Measurements from ENCODE around the gene NFYC. TPM values are rescaled to one million over a fixed set of nuclear protein-coding genes. Genes with fewer than 3 reads are reported as not detected.

Gene NFYC
- total RNA-seq (2021) (81.9 and 83.0 TPM in 2 replicates), Bru-seq, nascent RNA (percentile 87 among the genes with signal in this experiment), BruChase-seq, experiment 1, labeled RNA remaining after a 2-hour chase (percentile 68 among the genes with signal in this experiment), BruChase-seq, experiment 2, labeled RNA remaining after a 6-hour chase (percentile 76 among the genes with signal in this experiment)
- long read RNA-seq, transcript NFYC-210 (11 exons, 1,536 nt): minor isoform, 7 of 130 reads
- long read RNA-seq, transcript NFYC-202 (10 exons, 1,202 nt): minor isoform, 5 of 130 reads
- long read RNA-seq, transcript NFYC-215 (10 exons, 1,911 nt): minor isoform, 6 of 130 reads
- long read RNA-seq, transcript NFYC-213 (10 exons, 1,950 nt): major isoform, 53 of 130 reads
- long read RNA-seq, partial matches to known transcripts: 24 of 130 reads
- long read RNA-seq, other reads (novel, unspliced or antisense): 30 of 130 reads

- Histone ChIP-seq H3K4me1 (ENCODE audit: insufficient read depth, low read length, poor library complexity, severe bottlenecking) (peaks cover 31% of the 10 kb centered on the region), H3K27ac (ENCODE audit: low read depth, low read length, poor library complexity, severe bottlenecking) (peak within 1 kb of the TSS; percentile 100), H3K36me3 (ENCODE audit: insufficient read depth, low read length, poor library complexity, severe bottlenecking) (peaks cover 3% of the 10 kb centered on the region), H3K27me3 (replicated peaks; ENCODE audit: insufficient read depth, low read depth, low read length, poor library complexity) (no peaks in the 10 kb centered on the region), H3K4me3 (ENCODE audit: low read depth, low read length, poor library complexity, severe bottlenecking) (peak within 1 kb of the TSS; percentile 73), H3K9me3 (ENCODE audit: low read depth, low read length, poor library complexity, severe bottlenecking) (no peaks in the 10 kb centered on the region)
- intact Hi-C loops (cut with micrococcal nuclease; ENCODE audit: unreplicated experiment): no loop called here
- POLR2A ChIA-PET (ENCODE audit: low non-redundant PET): interaction anchor here (0.7 to 1.0 kb wide), 4 partner anchors 10 to 89 kb away, joined by 3 read pairs; no protein-coding TSS in a partner anchor
- peak; percentile 100 for DNase-seq (ENCODE audit: low spot score)
- BruUV-seq (replicated peaks): no TSS peak
- TF ChIP-seq EZH2 (IDR thresholded peaks at IDR 0.05; ENCODE audit: borderline replicate concordance, low read depth, low read length, poor library complexity, severe bottlenecking) (no peak), CTCF (conservative IDR thresholded peaks at IDR 0.05; ENCODE audit: low read depth, low read length) (no peak)
- CTCF ChIA-PET: interaction anchor here (0.7 to 1.4 kb wide), 3 partner anchors 23 to 261 kb away, joined by 3 to 4 read pairs (median 3); no protein-coding TSS in a partner anchor
Observed at GRCh38 chr1:40691538-40692428, at the start of gene NFYC. TSS of gene NFYC (plus strand) at chr1:40691704. CDS start at chr1:40738844, 47,140 bp downstream.

GRCh38 chr1:40645118-40645680 lies 46.3 kb upstream of the NFYC start:
- intact Hi-C loops (cut with micrococcal nuclease; ENCODE audit: unreplicated experiment): no loop called here
- peaks cover 4% of the 10 kb centered on the region for H3K36me3 ChIP-seq (ENCODE audit: insufficient read depth, low read length, poor library complexity, severe bottlenecking)
- no peak for TF ChIP-seq EZH2 (IDR thresholded peaks at IDR 0.05; ENCODE audit: borderline replicate concordance, low read depth, low read length, poor library complexity, severe bottlenecking)
- no peak for TF ChIP-seq CTCF (conservative IDR thresholded peaks at IDR 0.05; ENCODE audit: low read depth, low read length)

GRCh38 chr1:40646315-40646714 lies 45.2 kb upstream of the NFYC start:
- intact Hi-C loops (cut with micrococcal nuclease; ENCODE audit: unreplicated experiment): no loop called here
- Histone ChIP-seq H3K4me1 (ENCODE audit: insufficient read depth, low read length, poor library complexity, severe bottlenecking) (no peaks in the 10 kb centered on the region), H3K36me3 (ENCODE audit: insufficient read depth, low read length, poor library complexity, severe bottlenecking) (peaks cover 4% of the 10 kb centered on the region), H3K4me3 (ENCODE audit: low read depth, low read length, poor library complexity, severe bottlenecking) (no peak overlapping the region), H3K9me3 (ENCODE audit: low read depth, low read length, poor library complexity, severe bottlenecking) (no peaks in the 10 kb centered on the region), H3K27me3 (replicated peaks; ENCODE audit: insufficient read depth, low read depth, low read length, poor library complexity) (no peaks in the 10 kb centered on the region), H3K27ac (ENCODE audit: low read depth, low read length, poor library complexity, severe bottlenecking) (no peak overlapping the region)
- DNase-seq (ENCODE audit: low spot score): no peak
- TF ChIP-seq CTCF (conservative IDR thresholded peaks at IDR 0.05; ENCODE audit: low read depth, low read length): no peak
- TF ChIP-seq EZH2 (IDR thresholded peaks at IDR 0.05; ENCODE audit: borderline replicate concordance, low read depth, low read length, poor library complexity, severe bottlenecking): no peak
- BruUV-seq (replicated peaks): no TSS peak
- POLR2A ChIA-PET (ENCODE audit: low non-redundant PET): no interaction called here
- CTCF ChIA-PET: no interaction called here

More at GRCh38 chr1:40645118-40645680, 46.3 kb upstream of the NFYC start:
- H3K27ac ChIP-seq (ENCODE audit: low read depth, low read length, poor library complexity, severe bottlenecking): no peak overlapping the region
- no peak for DNase-seq (ENCODE audit: low spot score)
- H3K27me3 ChIP-seq (replicated peaks; ENCODE audit: insufficient read depth, low read depth, low read length, poor library complexity): no peaks in the 10 kb centered on the region
- no TSS peak for BruUV-seq (replicated peaks)
- H3K4me1 ChIP-seq (ENCODE audit: insufficient read depth, low read length, poor library complexity, severe bottlenecking): no peaks in the 10 kb centered on the region
- POLR2A ChIA-PET (ENCODE audit: low non-redundant PET): no interaction called here
- CTCF ChIA-PET: no interaction called here
- H3K4me3 ChIP-seq (ENCODE audit: low read depth, low read length, poor library complexity, severe bottlenecking): no peak overlapping the region
- no peaks in the 10 kb centered on the region for H3K9me3 ChIP-seq (ENCODE audit: low read depth, low read length, poor library complexity, severe bottlenecking)
